GM18858 (cell line): ENCODE data around the gene MUSTN1.

ENCODE experiments used
- ATAC-seq: cut with Tn5 transposase; IDR thresholded peaks from one replicate; pipeline ENCODE4 v1.9.1; 2021; ENCODE audit not compliant: unreplicated experiment

The MUSTN1 gene

GRCh38 chr3:52809662-52810377 is 25.0 kb downstream of the MUSTN1 start:
- no peak for ATAC-seq

DNA sequence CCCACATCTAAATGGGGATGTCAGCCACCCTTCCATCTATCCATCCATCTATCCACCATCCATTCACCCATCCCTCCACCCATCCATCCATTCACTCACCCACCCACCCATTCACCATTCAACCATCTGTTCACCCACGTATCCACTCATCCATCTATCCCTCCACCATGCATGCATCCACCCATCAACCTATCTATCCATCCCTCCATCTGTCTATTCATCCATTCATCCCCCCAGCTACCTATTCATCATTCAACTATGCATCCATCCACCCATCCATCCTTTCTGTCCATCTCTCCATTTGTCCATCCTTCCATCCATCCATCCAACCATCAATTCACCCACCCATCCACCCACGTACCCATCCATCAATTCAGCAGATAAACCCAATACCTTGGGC is 25.7 kb downstream of the MUSTN1 start:
- ATAC-seq = no peak

- ATAC-seq = no peak
These were observed 29.4 kb downstream of the MUSTN1 start for GRCh38 chr3:52805270-52806039.

- no peak for ATAC-seq
These were observed 33.0 kb downstream of the MUSTN1 start for GRCh38 chr3:52801839-52802238.

DNA sequence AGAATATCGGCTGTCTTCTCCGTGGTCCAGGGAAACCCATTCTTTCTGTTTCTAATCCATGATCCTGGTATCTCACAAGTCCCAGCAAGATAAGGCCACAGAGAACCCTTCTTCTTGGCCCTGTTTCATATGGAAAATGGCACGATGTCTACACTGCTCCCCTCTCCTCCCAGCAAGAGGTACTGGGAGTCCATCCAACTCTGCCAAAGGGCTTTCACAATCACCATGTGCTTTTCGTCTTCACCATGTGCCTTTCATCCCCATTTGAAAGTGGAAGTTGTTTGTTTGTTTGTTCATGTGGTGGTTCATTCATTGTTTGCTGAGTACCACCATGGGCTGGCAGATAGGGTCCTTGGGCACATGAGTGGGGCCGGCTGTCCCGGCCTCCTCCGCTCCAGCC is 34.7 kb downstream of the MUSTN1 start:
- ATAC-seq = no peak

DNA sequence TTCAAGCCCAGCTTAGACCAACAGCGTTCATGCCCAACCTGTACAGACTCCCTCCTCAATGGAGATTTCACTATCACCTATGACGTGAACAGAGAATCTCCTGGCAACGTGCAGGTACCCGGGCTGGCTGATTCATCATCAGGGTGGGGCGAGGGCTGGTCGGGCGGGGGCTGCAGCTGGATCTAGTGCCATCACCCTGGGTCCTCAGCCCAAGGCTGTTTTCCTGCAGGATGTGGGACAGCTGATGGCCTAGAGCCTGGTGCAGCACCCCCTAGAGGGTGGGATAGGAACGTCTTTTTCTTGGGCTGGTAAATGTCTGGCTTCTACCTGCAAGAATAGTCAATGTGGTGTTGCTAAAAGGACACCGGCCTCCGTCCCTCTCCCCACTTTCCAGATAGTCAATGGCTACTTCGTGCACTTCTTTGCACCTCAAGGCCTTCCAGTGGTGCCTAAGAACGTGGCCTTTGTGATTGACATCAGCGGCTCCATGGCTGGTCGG is 35.8 kb downstream of the MUSTN1 start:
- no peak for ATAC-seq

DNA sequence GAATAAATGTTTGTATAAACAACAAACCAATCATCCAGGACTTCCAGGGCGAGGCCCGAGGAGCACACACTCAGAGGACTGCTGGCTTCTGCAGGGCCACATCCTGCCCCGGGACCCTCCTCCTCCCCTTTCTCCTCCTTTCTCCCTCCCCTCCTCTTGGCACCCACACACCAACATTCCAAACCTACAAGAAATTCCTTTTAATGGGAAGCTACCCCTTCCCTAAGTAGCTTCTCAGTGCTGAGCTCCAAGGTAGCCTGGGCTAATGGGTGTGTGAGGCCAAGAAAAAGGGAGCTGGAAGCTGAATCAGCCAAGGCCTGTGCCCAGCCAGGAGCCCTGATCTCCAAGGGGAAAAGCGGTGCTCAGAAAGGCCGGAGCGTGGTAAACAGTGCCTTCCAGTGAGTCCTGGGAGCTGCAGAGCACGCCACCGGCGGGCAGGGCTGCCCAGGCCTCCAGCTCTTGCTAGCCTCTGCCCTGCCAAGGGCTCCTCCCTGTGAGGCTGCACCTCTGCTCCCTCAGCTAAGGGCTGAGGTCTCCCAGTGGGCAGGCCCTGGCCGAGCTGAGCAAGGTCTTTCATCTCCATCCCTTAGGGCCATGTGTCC is 36.3 kb downstream of the MUSTN1 start:
- ATAC-seq = no peak

DNA sequence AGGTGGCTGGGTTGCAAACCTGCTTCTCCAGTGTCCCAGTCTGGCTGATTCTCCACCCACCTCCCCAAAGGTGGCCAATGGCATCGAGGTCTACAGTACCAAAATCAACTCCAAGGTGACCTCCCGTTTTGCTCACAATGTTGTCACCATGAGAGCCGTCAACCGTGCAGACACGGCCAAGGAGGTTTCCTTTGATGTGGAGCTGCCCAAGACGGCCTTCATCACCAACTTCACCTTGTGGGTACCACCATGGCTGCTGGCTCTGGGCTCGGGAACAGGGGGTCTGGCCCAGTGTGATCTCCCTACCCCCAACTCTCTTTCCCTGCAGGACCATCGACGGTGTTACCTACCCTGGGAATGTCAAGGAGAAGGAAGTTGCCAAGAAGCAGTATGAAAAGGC is 38.4 kb downstream of the MUSTN1 start:
- ATAC-seq = no peak

- ATAC-seq = no peak
These were observed 39.4 kb downstream of the MUSTN1 start for GRCh38 chr3:52795298-52795900.

GRCh38 chr3:52794612-52795099 is 40.2 kb downstream of the MUSTN1 start, which contains the start of gene ITIH3:
ITIH3 (plus strand) TSS chr3:52794796; CDS start chr3:52794804, 8 bp downstream.
- ATAC-seq = no peak

DNA sequence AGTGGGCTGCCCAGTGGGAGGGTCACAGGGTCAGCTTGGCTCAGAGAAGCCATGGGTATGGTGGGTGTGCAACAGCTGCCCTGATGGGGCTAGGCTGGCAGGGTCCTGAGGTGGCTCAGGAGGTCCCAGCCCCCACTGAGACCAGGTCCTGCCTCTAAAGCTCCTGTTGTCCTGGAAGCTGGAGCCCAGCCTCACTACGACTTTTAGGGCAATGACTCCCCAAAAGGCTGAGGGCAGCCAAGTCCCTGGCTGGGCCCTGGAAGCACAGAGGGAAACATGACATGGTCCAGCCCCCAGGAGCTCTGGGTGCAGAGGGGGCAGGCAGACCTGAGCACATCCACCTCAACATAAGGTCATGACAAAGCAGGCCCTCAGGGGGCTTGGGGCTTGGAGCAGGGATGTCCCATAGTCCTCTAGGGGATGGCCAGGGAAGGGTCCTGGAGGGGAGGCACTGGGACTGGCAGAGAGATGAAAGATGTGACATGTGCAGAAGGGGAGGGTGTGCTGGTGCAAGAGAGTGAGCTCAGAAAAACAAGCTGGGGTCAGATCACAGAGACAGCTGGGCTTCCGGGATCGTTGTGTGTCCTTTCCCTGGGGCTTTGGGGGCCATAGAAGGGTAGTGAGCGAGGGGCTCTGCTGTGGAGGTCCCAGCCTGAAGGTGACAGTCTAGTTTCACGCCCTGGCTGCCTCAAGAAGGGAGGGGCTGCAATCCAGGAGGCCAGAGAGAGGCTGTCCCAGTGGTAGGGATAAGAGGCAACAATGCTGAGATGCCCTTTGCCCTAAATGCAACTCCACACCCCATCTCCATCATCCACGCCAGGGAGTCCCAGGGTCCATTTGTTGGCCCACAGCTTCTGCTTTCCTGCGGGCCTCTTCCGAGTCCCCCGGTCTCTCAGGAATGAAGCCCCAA is 40.9 kb downstream of the MUSTN1 start:
- ATAC-seq = no peak

GRCh38 chr3:52792961-52793695 is 41.7 kb downstream of the MUSTN1 start:
- no peak for ATAC-seq

GRCh38 chr3:52792413-52792812 is 42.4 kb downstream of the MUSTN1 start:
- no peak for ATAC-seq

DNA sequence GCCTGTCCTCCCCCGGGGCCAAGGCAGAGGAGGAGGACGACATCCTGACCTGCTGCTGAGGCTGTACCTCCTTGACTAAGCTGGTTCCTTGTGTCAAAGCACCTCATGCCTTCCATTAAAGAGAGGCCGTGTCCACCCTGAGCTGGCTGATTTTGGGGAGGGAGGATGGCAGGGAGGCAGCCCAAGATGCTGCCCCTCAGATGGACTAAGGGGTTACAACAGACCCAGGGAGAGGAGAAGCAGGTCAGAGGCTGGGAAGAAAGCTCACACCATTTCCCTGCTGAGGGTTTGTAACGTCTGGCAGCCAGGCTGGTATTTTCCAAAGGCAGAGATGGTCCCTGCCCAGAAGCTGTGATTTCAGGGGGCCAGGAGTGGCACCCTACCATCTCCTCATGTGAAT is 42.9 kb downstream of the MUSTN1 start:
- ATAC-seq = no peak

DNA sequence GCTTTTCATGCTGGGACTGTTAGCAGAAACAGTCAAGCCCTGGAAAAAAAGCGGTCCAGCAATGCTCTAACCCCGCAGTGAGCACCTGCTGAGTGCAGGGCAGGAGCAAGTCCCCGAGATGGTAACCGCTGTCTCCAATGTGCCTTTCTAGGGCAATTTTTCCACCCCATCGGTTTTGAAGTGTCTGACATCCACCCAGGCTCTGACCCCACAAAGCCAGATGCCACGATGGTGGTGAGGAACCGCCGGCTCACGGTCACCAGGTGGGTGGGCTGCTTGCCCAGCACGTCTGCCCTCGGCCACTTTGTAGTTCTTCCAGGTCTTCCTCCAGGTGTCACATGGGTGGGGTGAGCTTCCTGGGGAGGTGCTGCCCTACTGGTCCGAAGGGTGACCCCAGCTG is 43.5 kb downstream of the MUSTN1 start:
- ATAC-seq = no peak

DNA sequence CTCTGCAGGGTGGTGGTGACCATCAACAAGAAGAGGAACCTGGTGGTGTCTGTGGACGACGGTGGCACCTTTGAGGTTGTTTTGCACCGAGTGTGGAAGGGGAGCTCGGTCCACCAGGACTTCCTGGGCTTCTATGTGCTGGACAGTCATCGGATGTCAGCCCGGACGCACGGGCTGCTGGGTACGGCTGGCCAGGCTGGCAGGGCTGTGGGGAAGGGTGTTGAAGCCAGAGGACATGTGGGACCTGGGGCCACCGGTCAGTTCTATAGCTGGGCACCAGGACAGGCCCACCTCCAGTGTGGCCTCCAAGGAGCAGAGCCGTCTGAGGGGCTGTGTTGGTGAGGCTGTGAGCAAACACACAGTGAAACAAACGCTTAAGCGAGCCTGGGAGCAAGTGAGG is 44.1 kb downstream of the MUSTN1 start:
- no peak for ATAC-seq

DNA sequence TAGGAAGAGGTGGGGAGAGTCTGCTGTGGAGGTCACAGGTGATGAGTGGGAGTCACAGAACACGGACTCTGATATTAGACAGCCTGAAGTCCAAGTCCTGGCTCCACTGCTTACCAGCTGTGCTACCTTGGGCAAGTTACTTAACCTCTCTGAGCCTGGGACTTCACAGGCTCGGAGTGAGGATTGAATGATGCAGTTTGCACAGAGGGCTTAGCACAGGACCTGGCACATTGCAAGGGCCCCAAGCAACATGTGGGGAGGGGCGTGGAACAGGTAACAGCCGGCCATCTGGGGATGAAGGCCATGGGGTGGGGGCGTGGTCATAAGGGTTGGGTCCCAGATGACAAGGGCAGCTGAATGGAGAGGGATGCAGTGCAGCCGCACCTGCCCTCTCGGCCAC is 44.5 kb downstream of the MUSTN1 start:
- no peak for ATAC-seq

DNA sequence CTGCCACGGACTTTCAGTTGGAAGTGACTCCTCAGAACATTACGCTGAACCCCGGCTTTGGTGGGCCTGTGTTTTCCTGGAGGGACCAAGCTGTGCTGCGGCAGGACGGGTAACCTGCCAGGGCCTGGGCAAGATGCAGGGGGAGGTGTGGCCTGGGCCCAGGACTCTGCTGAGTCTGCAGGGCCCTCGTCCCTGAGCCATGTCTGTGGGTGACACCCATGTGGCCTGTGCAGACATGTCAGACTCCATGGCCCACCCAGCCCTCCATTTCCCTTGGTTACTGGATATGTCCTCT is 45.1 kb downstream of the MUSTN1 start:
- ATAC-seq = no peak

GRCh38 chr3:52788890-52789745 is 45.7 kb downstream of the MUSTN1 start:
- no peak for ATAC-seq
